ENCODE results near the gene CNTN6.

DNA sequence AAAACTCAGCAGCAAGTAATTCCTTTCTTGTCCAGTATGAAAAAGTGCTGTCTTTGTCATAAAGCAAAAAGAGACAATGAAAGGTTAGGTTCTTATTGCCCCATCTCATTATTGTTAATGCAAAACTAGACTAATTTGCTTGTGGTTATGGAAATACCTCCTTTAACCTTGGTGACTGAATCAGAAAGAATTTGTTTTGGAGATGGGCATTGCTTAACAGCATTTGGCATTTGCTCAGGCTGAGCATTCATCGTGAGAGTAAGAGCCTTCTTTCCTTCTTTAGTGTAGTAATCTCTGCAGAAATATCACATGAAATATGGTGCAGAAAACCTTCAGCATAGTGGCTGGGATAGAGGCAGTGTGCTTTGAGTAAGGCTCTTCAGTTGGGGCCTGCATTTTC lies 103.1 kb downstream of the CNTN6 start:
- TF ChIP-seq CREB1 (IDR thresholded peaks at IDR 0.05; ENCODE audit: low read depth): no peak
- TF ChIP-seq TEAD4 (IDR thresholded peaks at IDR 0.05): no peak
- TF ChIP-seq RAD21 (IDR thresholded peaks at IDR 0.05; ENCODE audit: low read depth): no peak
- no peak for TF ChIP-seq FOXM1 (IDR thresholded peaks at IDR 0.05; ENCODE audit: borderline replicate concordance, low read depth)
- TF ChIP-seq NFIC (IDR thresholded peaks at IDR 0.05): no peak
- no peak for TF ChIP-seq CEBPB (IDR thresholded peaks at IDR 0.05)
- TF ChIP-seq TAF1 (IDR thresholded peaks at IDR 0.05; ENCODE audit: low read depth): no peak
- no peak for TF ChIP-seq TCF12 (IDR thresholded peaks at IDR 0.05; ENCODE audit: low read depth)
- TF ChIP-seq, protein P1, sequence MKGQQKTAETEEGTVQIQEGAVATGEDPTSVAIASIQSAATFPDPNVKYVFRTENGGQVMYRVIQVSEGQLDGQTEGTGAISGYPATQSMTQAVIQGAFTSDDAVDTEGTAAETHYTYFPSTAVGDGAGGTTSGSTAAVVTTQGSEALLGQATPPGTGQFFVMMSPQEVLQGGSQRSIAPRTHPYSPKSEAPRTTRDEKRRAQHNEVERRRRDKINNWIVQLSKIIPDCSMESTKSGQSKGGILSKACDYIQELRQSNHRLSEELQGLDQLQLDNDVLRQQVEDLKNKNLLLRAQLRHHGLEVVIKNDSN (IDR thresholded peaks at IDR 0.05): no peak
- no peak for TF ChIP-seq MAX (IDR thresholded peaks at IDR 0.05)
- TF ChIP-seq ZBTB7A (IDR thresholded peaks at IDR 0.05; ENCODE audit: low read depth): no peak
- no peak for TF ChIP-seq REST (IDR thresholded peaks at IDR 0.05; ENCODE audit: low read depth)
- no peak for TF ChIP-seq YY1 (IDR thresholded peaks at IDR 0.05; ENCODE audit: low read depth)
- no peak for TF ChIP-seq EP300 (IDR thresholded peaks at IDR 0.05; ENCODE audit: borderline replicate concordance)
